ENCODE data around the gene UBE4B.
A peak's percentile ranks its signal among the peaks of the same experiment; 100 is the strongest.
"Not testable (repeated sequence)": the region's sequence is repeated elsewhere in the genome, so short reads cannot be mapped to it uniquely, and the experiment has no call there.

The UBE4B gene

DNA sequence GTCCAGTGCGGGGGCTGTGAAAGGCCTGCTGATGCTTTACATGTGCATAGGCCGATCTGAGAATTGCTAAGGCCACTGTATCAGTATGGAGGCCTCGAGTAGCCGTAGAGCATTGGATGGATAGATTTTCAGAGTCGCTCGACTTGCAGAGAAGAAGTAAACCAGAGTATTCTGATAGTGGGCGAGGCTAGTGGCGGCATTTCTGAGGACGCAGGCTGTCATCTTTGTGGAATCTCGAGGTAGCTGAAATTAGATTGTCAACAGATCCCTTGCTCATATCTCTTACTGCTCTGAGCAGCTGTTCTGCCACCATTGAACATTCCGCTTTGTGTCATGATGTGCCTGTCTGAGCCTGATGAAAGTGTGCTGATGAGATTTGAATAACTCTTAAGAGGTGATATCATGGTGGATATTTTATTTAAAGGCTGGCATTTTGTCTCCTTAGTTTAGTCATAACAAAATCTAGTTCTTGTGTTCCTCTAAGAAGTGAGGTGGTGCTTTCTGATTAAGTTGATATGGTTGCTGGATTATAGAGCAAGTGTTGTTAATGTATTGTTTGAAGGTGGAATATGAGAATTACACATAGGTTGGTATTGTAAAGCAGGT is 179.2 kb downstream of the UBE4B start:
- peak; percentile 8 for DNase-seq
- peak overlapping the region; percentile 76 for H3K4me3 ChIP-seq (ENCODE audit: low read depth, low read length)
- H3K36me3 ChIP-seq = no peaks in the 10 kb centered on the region
- no peaks in the 10 kb centered on the region for H3K27me3 ChIP-seq
- no peaks in the 10 kb centered on the region for H3K9me3 ChIP-seq
- no peaks in the 10 kb centered on the region for H3K4me1 ChIP-seq
- TF ChIP-seq, protein P1, sequence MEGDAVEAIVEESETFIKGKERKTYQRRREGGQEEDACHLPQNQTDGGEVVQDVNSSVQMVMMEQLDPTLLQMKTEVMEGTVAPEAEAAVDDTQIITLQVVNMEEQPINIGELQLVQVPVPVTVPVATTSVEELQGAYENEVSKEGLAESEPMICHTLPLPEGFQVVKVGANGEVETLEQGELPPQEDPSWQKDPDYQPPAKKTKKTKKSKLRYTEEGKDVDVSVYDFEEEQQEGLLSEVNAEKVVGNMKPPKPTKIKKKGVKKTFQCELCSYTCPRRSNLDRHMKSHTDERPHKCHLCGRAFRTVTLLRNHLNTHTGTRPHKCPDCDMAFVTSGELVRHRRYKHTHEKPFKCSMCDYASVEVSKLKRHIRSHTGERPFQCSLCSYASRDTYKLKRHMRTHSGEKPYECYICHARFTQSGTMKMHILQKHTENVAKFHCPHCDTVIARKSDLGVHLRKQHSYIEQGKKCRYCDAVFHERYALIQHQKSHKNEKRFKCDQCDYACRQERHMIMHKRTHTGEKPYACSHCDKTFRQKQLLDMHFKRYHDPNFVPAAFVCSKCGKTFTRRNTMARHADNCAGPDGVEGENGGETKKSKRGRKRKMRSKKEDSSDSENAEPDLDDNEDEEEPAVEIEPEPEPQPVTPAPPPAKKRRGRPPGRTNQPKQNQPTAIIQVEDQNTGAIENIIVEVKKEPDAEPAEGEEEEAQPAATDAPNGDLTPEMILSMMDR (IDR thresholded peaks at IDR 0.05; ENCODE audit: low read depth, low read length) = no peak

DNA sequence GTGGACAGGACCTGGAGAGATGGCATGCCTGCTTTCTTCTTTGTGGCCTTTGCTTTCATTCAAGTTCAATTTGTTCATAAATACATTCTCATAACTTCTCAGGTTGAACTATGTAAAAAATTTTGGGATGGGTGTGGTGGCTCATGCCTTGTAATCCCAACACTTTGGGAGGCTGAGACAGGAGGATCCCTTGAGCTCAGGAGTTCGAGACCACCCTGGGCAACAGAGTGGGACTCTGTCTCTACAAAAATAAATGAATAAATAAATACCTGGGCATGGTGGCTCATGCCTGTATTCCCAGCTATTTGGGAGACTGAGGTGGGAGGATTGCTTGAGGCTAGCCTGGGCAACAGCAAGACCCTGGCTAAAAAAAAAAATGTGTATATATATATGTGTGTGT is 179.7 kb downstream of the UBE4B start:
- Histone ChIP-seq H3K9me3 (no peaks in the 10 kb centered on the region), H3K36me3 (no peaks in the 10 kb centered on the region), H3K27me3 (no peaks in the 10 kb centered on the region), H3K4me1 (no peaks in the 10 kb centered on the region), H3K4me3 (ENCODE audit: low read depth, low read length) (peak overlapping the region; percentile 76)
- TF ChIP-seq, protein P1 (IDR thresholded peaks at IDR 0.05; ENCODE audit: low read depth, low read length) = no peak
- DNase-seq = no peak

DNA sequence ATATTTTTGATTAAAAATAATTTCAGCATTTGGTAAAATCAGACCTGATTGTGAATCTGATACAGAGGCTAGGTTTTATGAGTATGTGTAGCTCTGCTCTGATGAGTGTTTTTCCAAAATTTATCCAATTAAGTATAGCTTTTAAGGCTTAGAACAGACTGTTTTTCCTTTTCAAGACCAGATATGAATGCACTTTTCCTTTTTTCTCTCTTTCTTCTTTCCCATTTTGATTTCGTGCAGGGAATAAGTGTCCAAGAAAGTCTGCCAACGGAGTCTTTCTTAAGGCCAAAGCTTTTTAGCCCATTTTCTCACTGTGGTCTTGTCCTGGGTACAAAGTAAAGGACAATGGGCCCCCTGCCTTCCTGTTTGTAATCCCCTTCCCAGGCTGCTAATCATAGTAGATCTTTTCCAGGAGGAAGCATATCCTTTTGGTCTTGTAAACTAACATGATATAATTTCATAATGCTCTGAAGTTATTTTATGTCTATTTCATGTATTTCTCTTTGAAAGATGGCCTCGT is 180.5 kb downstream of the UBE4B start:
- Histone ChIP-seq H3K4me3 (ENCODE audit: low read depth, low read length) (no peak overlapping the region), H3K4me1 (no peaks in the 10 kb centered on the region), H3K36me3 (no peaks in the 10 kb centered on the region), H3K27me3 (no peaks in the 10 kb centered on the region), H3K9me3 (no peaks in the 10 kb centered on the region)
- no peak for DNase-seq
- TF ChIP-seq, protein P1 (IDR thresholded peaks at IDR 0.05; ENCODE audit: low read depth, low read length) = no peak

DNA sequence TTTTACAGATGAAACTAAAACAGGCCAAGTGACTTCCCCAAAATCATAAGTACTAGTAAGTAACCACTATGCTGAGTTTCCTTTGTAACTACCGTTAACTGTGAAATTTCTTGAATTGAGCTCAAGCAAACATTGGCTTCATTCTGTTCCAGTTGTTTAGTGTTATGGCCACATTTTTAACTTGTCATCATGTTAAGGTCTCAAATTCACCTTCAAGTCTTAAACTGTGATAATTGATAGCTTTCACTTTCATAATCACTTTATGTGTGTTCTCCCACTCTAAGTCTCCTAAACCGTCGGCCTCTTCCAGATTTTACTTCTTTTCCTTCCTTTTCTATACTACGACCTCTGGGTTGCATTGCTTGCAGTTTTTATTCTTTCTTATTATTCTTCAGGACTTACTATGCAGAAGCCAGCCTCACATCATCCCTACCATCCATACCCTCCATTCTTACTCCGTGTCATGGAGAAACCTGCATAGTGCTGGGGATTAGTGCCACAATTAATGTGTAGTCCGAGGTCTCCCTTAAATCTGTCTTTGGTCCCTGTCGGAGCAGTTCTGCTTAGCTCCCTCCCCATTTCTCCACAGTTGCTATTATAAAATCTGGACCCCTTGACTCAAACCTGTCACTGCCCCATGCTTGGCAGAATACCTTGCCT is 183.5 kb downstream of the UBE4B start:
- Histone ChIP-seq H3K27me3 (no peaks in the 10 kb centered on the region), H3K9me3 (no peaks in the 10 kb centered on the region), H3K4me3 (ENCODE audit: low read depth, low read length) (no peak overlapping the region), H3K4me1 (no peaks in the 10 kb centered on the region), H3K36me3 (no peaks in the 10 kb centered on the region)
- TF ChIP-seq, protein P1 (IDR thresholded peaks at IDR 0.05; ENCODE audit: low read depth, low read length) = no peak
- no peak for DNase-seq

DNA sequence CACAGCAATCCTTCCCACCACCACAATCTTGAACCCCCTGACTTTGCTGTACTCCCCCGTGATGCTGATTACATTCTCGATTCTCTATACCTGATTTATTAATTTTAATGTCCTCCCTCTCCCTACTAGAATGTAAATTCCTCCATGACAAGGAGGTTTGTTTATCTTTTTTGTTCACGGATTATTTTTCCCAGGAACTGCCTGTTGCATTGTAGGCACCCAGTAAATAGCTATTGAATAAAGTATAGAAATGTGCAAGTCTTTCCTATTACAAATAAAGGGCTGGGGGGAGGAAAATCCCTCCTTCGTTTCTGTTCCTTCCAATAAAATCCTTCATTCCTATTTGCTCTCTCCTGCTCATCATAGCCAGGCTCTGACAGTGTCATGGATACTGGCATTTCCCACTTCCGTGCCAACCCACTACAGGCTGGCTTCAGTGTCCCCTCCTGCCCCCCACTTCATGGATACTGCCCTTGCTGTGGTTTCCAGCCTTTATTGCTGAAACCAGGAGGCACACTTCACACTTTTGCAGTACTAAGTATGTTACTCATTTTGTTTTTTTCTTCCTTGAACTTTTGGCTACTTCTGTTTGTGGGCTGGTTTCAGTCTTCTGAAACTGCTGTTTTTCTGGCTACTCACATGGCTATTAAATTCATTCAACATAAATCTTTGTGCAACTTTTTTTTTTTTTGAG is 185.1 kb downstream of the UBE4B start:
- TF ChIP-seq, protein P1 (IDR thresholded peaks at IDR 0.05; ENCODE audit: low read depth, low read length) = no peak
- Histone ChIP-seq H3K36me3 (no peaks in the 10 kb centered on the region), H3K27me3 (no peaks in the 10 kb centered on the region), H3K9me3 (no peaks in the 10 kb centered on the region), H3K4me1 (no peaks in the 10 kb centered on the region), H3K4me3 (ENCODE audit: low read depth, low read length) (no peak overlapping the region)
- no peak for DNase-seq

DNA sequence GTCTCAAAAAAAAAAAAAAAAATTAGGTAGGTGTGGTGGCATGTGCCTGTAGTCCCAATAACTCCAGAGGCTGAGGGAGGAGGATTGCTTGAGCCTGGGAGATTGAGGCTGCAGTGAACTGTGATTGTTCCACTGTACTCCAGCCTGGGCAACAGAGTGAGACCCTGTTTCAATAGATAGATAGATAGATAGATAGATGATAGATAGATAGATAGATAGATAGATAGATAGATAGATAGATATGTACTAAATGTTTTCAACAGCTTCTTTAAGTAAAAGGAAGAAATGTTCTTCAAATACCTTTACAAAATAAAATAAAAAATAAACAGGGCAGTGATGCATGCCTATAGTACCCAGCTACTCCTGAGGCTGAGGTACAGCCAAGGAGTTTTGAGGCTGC is 187.4 kb downstream of the UBE4B start:
- H3K4me1 ChIP-seq = no peaks in the 10 kb centered on the region
- no peaks in the 10 kb centered on the region for H3K9me3 ChIP-seq
- H3K36me3 ChIP-seq = no peaks in the 10 kb centered on the region
- H3K27me3 ChIP-seq = no peaks in the 10 kb centered on the region
- no peak for DNase-seq
- TF ChIP-seq, protein P1 (IDR thresholded peaks at IDR 0.05; ENCODE audit: low read depth, low read length) = no peak
- no peak overlapping the region for H3K4me3 ChIP-seq (ENCODE audit: low read depth, low read length)

DNA sequence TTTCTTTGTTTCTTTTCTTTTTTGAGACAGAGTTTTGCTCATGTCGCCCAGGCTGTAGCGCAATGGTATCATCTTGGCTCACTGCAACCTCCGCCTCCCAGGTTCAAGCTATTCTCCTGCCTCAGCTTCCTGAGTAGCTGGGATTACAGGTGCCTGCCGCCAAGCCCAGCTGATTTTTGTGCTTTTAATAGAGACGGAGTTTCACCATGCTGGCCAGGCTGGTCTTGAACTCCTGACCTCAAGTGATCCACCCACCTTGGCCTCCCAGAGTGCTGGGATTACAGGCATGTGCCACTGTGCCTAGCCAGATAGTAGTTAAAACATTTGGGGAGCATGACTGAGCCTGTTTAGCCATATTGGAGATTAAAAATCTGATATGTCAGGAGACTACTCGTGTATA is 187.9 kb downstream of the UBE4B start:
- not testable (repeated sequence) for H3K36me3 ChIP-seq; DNase-seq; H3K9me3 ChIP-seq; H3K4me1 ChIP-seq; H3K4me3 ChIP-seq (ENCODE audit: low read depth, low read length); H3K27me3 ChIP-seq
